ENCODE results near the gene MNT. TPM values are rescaled to one million over a fixed set of nuclear protein-coding genes. Genes with fewer than 3 reads are reported as not detected.
A peak's percentile ranks its signal among the peaks of the same experiment; 100 is the strongest.

MNT gene
- total and polyA plus RNA-seq, 9 of the 15 experiments (the other 6 are each of a cell fraction or from before 2014, with no cell fraction given), result 0.18 to 23.8 (median 5.3) TPM

DNA sequence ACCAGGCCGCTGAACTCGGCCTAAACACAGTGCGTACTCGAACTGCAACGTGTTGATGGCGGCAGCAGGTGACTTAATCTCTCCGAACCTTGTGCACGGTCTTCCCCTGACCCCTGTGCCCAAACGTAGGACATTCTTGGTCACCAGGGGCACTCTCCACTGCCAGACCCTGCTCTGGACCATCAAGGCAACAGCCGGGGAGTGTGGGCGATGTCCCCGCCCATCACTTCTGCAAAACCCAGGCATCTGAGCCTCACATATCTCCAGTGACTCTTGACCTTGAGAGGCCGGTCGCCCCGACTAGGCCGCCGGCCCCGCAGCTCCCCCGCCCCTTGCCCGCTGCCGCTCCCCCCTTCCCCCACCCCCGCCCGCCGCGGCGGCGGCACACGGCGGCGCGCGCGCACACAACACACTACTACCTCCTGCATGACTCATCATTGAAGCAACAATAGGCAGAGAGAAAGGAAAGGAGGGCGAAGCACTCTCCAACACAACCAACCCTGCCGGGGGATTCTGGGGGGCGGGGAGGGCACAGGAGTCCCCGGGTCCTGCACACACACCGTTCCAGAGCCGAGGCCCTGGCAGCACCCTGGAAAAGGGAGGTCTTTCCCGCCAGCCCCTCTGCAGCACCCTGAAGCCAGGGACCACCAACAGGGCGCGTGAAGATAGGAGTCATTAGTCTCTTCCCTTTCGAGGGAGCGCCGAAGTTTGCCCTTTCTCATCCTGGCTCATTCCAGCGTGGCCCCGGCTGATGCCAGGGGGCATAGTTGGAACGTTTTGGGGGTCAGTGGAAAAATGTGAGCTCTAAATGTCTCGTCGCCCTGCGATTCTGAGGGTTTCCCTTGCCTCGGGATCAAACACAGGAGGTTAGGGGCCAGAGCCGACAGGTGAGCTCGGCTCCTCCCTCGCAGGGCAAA is 1.9 kb downstream of the MNT start (continued):
- TF ChIP-seq, protein P1, sequence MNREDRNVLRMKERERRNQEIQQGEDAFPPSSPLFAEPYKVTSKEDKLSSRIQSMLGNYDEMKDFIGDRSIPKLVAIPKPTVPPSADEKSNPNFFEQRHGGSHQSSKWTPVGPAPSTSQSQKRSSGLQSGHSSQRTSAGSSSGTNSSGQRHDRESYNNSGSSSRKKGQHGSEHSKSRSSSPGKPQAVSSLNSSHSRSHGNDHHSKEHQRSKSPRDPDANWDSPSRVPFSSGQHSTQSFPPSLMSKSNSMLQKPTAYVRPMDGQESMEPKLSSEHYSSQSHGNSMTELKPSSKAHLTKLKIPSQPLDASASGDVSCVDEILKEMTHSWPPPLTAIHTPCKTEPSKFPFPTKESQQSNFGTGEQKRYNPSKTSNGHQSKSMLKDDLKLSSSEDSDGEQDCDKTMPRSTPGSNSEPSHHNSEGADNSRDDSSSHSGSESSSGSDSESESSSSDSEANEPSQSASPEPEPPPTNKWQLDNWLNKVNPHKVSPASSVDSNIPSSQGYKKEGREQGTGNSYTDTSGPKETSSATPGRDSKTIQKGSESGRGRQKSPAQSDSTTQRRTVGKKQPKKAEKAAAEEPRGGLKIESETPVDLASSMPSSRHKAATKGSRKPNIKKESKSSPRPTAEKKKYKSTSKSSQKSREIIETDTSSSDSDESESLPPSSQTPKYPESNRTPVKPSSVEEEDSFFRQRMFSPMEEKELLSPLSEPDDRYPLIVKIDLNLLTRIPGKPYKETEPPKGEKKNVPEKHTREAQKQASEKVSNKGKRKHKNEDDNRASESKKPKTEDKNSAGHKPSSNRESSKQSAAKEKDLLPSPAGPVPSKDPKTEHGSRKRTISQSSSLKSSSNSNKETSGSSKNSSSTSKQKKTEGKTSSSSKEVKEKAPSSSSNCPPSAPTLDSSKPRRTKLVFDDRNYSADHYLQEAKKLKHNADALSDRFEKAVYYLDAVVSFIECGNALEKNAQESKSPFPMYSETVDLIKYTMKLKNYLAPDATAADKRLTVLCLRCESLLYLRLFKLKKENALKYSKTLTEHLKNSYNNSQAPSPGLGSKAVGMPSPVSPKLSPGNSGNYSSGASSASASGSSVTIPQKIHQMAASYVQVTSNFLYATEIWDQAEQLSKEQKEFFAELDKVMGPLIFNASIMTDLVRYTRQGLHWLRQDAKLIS (CRISPR knock-in tag; IDR thresholded peaks at IDR 0.05), result 0 out of 2 replicates have a peak, but pooled peaks have one; percentile 10
- TF ChIP-seq SRSF7 (optimal IDR thresholded peaks at IDR 0.05; ENCODE audit: low read depth, low read length) (no peak), SRSF1 (IDR thresholded peaks at IDR 0.05; ENCODE audit: low read depth, low read length) (no peak), DIDO1 (tag; IDR thresholded peaks at IDR 0.05; ENCODE audit: low read depth) (no peak), HDAC8 (tag; IDR thresholded peaks at IDR 0.05) (no peak), ZNF282 (CRISPR knock-in tag; IDR thresholded peaks at IDR 0.05) (no peak), RBBP5 (IDR thresholded peaks at IDR 0.05; ENCODE audit: borderline replicate concordance, insufficient read depth, low read length, poor library complexity, severe bottlenecking) (peak; percentile 43), ZNF175 (CRISPR knock-in tag; IDR thresholded peaks at IDR 0.05; ENCODE audit: low read depth) (0 out of 2 replicates have a peak, but pooled peaks have one; percentile 19), ZNF696 (CRISPR knock-in tag; conservative IDR thresholded peaks at IDR 0.05) (no peak), KLF13 (tag; IDR thresholded peaks at IDR 0.05; ENCODE audit: borderline replicate concordance, low read depth) (peak; percentile 32; the same call in 1 of the 2 replicates), SMARCE1 (IDR thresholded peaks at IDR 0.05) (peak; percentile 40), CHD2 (IDR thresholded peaks at IDR 0.05; ENCODE audit: low read depth, low read length) (peak; percentile 33; the same call in 1 of the 2 replicates), SPI1 (IDR thresholded peaks at IDR 0.05; ENCODE audit: borderline replicate concordance, low read depth, low read length) (peak; percentile 50; the same call in 1 of the 2 replicates), KDM5B (IDR thresholded peaks at IDR 0.05; ENCODE audit: insufficient replicate concordance, low read depth, low read length) (no peak), SUPT5H (IDR thresholded peaks at IDR 0.05) (peak; percentile 50; the same call in 1 of the 2 replicates), NCOR1 (IDR thresholded peaks at IDR 0.05) (peak; percentile 20; the same call in 1 of the 2 replicates)
- TF ChIP-seq, protein P2, sequence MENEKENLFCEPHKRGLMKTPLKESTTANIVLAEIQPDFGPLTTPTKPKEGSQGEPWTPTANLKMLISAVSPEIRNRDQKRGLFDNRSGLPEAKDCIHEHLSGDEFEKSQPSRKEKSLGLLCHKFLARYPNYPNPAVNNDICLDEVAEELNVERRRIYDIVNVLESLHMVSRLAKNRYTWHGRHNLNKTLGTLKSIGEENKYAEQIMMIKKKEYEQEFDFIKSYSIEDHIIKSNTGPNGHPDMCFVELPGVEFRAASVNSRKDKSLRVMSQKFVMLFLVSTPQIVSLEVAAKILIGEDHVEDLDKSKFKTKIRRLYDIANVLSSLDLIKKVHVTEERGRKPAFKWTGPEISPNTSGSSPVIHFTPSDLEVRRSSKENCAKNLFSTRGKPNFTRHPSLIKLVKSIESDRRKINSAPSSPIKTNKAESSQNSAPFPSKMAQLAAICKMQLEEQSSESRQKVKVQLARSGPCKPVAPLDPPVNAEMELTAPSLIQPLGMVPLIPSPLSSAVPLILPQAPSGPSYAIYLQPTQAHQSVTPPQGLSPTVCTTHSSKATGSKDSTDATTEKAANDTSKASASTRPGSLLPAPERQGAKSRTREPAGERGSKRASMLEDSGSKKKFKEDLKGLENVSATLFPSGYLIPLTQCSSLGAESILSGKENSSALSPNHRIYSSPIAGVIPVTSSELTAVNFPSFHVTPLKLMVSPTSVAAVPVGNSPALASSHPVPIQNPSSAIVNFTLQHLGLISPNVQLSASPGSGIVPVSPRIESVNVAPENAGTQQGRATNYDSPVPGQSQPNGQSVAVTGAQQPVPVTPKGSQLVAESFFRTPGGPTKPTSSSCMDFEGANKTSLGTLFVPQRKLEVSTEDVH (IDR thresholded peaks at IDR 0.05; ENCODE audit: low read depth, partially characterized antibody), result no peak
- TF ChIP-seq, protein P3, sequence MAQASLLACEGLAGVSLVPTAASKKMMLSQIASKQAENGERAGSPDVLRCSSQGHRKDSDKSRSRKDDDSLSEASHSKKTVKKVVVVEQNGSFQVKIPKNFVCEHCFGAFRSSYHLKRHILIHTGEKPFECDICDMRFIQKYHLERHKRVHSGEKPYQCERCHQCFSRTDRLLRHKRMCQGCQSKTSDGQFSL (CRISPR knock-in tag; IDR thresholded peaks at IDR 0.05), result no peak
- TF ChIP-seq, protein P3 (tag; IDR thresholded peaks at IDR 0.05), result peak in 1 of 2 experiments; percentile 67; a peak in 2 of 4 replicates

Data from K562 (cell line).